ENCODE data around the gene ECEL1.
"Not testable (repeated sequence)": the region's sequence is repeated elsewhere in the genome, so short reads cannot be mapped to it uniquely, and the experiment has no call there.

Gene ECEL1

DNA sequence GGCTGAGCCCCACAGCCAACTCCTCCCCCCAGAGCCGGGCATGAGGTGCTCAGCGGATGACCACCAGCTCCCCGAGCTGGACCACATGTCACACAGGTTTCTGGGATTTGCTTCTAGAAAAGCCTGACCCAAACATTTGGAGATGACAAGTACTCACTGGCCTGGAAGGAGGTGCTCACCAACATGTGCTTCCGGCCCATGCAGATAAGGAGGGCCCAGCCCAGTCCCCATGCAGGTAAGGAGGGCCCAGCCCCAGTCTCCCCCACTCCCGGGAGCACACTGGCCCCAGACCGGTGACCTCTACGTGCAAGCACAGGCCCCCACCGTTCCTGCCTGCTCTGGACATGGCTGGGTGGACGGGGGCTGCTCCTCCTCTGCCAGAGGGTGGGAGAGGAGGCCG is 45.7 kb downstream of the ECEL1 start:
- DNase-seq (ENCODE audit: low read depth, low spot score) = not testable (repeated sequence)

GRCh38 chr2:232441147-232441651 is 46.4 kb downstream of the ECEL1 start:
- no peak for DNase-seq (ENCODE audit: low read depth, low spot score)

DNA sequence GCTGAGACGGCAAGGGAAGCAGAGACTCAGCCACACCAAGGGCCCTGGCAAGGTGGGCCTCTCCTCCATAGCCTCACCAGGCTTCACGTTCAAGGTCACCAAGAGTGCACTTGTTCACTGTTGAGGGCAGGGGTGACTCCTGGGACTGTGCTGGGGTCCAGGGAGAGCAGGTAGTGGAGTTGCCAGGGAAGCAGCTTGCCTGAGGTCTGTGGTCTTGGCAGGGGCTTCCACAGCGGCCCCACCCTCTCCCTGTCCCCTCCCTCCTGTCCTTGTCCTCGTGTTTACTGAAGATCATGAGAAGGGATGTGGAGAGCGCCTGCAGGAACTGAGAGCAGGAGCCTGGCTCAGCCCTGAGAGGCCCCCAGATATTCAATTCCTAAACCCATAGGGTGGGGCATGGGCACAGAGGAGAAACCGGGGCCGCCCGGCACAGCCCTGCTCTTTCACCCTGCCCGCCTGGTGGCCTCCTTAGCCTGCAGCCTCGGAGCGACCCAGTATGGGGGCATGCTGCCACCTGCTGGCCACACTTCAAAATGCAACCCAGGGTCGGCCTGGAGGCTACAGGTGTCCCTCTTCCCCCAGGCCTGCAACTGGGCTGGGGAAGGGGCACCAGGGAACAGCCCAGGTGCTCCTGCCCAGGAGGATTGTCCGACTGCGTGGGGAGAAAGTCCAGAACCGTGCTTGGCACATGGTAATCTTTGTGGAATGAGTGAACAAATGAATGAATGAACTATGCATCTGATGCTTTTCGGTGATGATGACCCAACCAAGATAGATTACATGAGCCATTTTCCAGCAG is 47.2 kb downstream of the ECEL1 start:
- DNase-seq (ENCODE audit: low read depth, low spot score) = peak; percentile 76

- no peak for DNase-seq (ENCODE audit: low read depth, low spot score)
Measured at GRCh38 chr2:232439758-232440135, 47.9 kb downstream of the ECEL1 start.

DNA sequence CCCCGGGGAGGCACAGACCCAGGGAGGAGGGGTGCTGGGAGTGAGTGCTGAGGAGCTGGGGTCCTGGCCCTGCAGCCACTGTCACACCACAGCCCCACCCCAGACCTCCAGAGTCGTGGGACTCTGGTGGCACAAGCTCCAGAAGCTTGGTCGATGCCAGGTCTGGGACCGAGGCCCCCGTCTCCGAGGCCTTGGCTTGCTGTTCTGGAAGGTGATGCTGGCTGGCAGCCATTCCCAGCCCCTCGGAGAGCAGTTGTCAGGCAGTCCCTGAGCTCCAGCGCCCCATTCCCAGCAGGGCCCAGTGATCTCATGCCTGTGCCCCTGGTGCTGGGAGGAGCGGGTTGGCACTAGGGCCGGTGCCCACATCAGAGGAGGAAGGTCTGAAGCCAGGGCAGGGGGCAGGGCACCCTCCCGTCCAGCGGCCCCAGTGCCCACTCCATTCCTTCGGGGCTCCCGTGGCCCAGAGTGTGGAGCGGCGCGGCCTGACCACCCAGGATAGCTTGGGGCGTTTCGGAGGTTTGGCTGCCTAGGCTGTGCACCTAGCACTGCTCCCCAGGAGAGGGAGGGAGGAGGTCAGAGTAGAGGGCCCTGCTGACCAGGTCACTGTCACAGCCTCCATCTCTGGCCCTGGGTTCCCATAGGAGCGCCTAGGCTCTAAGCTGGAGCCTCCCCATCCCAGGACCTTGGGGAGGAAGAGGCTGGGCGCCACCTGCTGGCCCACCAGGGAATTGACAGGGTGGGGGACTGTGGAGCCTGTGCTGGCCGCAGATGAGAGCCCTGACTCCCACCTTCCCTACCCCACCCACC is 48.5 kb downstream of the ECEL1 start:
- no peak for DNase-seq (ENCODE audit: low read depth, low spot score)

- no peak for DNase-seq (ENCODE audit: low read depth, low spot score)
Measured at GRCh38 chr2:232438091-232438490, 49.5 kb downstream of the ECEL1 start.

DNA sequence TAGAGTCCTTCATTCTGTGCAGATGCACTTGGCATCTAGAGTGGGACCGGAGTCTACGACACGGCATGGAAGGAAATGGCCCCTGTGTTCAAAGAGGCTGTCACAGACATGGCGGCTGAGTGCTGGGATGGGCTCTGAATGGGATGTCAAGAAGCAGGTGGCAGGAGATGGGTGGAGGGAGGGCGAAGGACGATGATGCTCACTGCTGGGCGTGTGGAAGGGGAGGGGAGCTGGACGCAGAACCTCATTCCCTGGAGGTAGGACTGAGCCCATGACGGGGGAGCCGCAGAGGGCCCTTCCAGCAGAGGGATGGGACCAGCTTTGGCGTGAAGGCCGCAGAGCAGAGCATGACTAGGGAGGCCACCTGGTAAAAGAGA is 50.5 kb downstream of the ECEL1 start:
- no peak for DNase-seq (ENCODE audit: low read depth, low spot score)

GRCh38 chr2:232436381-232437194 is 51.0 kb downstream of the ECEL1 start:
- DNase-seq (ENCODE audit: low read depth, low spot score) = no peak

GRCh38 chr2:232435805-232436204 is 51.8 kb downstream of the ECEL1 start:
- no peak for DNase-seq (ENCODE audit: low read depth, low spot score)

GRCh38 chr2:232435375-232435648 is 52.3 kb downstream of the ECEL1 start:
- no peak for DNase-seq (ENCODE audit: low read depth, low spot score)

- no peak for DNase-seq (ENCODE audit: low read depth, low spot score)
Measured at GRCh38 chr2:232434563-232435374, 52.9 kb downstream of the ECEL1 start.

- no peak for DNase-seq (ENCODE audit: low read depth, low spot score)
Measured at GRCh38 chr2:232434091-232434490, 53.5 kb downstream of the ECEL1 start.

GRCh38 chr2:232433622-232434021 is 54.0 kb downstream of the ECEL1 start:
- not testable (repeated sequence) for DNase-seq (ENCODE audit: low read depth, low spot score)

GRCh38 chr2:232432598-232433184 is 54.9 kb downstream of the ECEL1 start:
- no peak for DNase-seq (ENCODE audit: low read depth, low spot score)

DNA sequence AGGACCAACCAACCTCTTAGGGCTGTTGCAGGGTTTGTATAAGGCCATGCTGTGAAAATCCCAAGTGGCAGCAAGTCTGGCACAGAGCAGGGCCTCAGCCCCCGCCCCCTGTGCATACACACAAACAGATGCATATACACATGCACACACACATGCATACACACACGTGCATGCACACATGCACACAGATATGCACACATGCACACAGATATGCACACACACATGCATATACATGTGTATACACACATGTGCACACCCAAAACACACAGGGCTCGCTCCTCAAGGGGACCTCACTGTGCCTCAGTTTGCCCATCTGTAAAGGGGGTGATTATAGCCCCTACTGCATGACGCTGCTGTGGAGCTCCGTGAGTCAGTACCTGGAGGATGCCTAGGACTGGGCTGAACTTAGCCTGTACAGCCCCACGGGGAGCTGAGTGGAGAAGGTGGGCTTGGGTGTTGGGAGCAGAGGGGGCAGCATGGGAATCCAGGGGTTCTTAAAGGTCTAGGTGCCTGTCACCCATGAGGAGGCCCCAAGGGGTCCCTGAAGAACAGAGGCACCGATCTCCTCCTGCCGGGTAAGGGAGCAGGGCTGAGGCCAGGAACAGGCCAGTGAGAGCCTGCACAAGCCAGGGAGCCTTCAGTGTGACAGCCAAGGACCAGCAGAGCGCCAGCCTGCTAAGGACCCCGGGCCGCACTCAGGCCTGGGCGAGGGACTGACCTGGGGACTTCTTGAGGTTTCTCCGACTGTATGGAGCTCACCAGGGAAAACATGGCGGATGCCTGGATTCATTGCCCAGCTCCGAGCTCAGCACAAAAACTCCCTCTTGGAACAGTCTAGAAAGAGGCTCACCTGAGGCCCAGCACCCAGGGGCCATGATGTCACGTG is 55.7 kb downstream of the ECEL1 start:
- DNase-seq (ENCODE audit: low read depth, low spot score) = no peak
